Measurements from ENCODE around the gene NPTX1. TPM values are rescaled to one million over a fixed set of nuclear protein-coding genes. Genes with fewer than 3 reads are reported as not detected.

Gene NPTX1
- total and polyA plus RNA-seq, 9 of the 15 experiments (the other 6 are each of a cell fraction or from before 2014, with no cell fraction given): 0.04 TPM; not detected in 8

DNA sequence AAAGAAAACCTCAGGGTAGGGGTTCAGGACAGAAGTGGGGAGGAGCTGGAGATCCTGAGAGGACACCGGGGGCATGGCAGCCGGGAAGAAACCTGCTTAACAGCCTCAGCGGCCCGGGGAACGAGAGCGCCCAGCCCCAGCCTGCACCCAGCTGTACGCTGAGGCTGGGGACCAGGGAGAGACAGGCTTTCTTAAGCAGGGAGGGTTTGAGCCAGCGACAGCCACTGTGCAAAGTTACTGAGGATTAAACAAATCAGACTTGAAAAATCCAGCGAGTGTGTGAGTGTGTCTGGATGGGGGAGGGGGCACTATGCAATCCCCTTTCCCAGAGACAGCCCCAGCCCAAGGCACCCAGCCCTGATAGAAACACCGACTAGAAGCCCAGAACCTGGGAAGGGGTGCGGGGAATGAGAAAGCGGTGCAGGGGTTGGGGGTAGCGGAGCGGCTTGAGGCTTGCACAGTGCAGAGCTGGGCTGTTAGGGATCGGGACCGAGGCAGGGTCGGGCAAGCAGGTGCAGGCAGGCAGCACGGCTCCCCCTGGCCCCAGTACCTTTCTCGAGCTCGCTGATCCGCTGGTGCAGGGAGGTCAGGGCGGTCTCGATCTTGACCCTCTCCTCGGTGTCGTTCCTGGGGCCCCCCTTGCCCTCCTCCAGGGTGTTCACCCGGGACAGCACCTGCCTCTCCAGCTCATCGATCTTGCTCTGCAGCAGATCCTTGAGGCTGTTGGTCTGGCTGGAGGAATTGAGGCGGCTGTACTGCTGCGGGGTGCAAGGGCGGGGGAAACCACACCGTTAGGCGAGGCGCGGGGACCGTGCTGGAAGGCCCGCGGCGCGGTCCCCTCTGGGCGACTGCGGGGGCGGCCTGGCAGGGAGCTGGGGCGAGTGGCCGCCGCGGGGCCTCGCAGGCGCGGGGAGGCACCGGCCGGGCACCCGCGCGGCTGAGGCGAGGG, 1.2 kb downstream of the NPTX1 start:
- H3K27me3 ChIP-seq (ENCODE audit: control insufficient read depth in 2 of 2, insufficient read depth in 2 of 2, low read length in 2 of 2): peaks cover 52 to 97% of the 10 kb centered on the region in 2 experiments; a peak in 4 of 5 replicates
- BruUV-seq (replicated peaks): no TSS peak
- CTCF ChIA-PET (ENCODE audit: low intra/inter-chr PET ratio): interaction anchor here (1.3 kb wide), 1 partner anchor 100 kb away, joined by 9 read pairs; no protein-coding TSS in a partner anchor

GRCh38 chr17:80474231-80474960, 2.0 kb downstream of the NPTX1 start:
- Histone ChIP-seq H3K4me2 (ENCODE audit: insufficient read depth, low read length) (no peak overlapping the region), H2AFZ (ENCODE audit: low read depth, low read length) (no peak overlapping the region), H3K9me1 (ENCODE audit: control insufficient read depth, insufficient read depth, low read length) (no peaks in the 10 kb centered on the region), H3K79me2 (ENCODE audit: control insufficient read depth, insufficient read depth, low read length) (no peaks in the 10 kb centered on the region), H3K27ac (ENCODE audit: extremely low read depth, low read depth, low read length) (no peak overlapping the region), H4K20me1 (replicated peaks; ENCODE audit: control insufficient read depth, insufficient read depth, low read length) (peaks cover 26% of the 10 kb centered on the region), H3K27me3 (ENCODE audit: control insufficient read depth in 2 of 2, insufficient read depth in 2 of 2, low read length in 2 of 2) (peaks cover 59 to 98% of the 10 kb centered on the region in 2 experiments; a peak in 4 of 5 replicates), H3K9ac (ENCODE audit: insufficient read depth in 1 of 2, low read depth in 2 of 2, low read length in 2 of 2) (no peak overlapping the region), H3K9me3 (replicated peaks; ENCODE audit: control insufficient read depth, insufficient read depth, low read depth, low read length) (no peaks in the 10 kb centered on the region), H3K4me3 (no peak overlapping the region), H3K4me1 (replicated peaks in 1 of 2; ENCODE audit: control insufficient read depth in 2 of 2, insufficient read depth in 2 of 2, low read length in 2 of 2) (peaks cover 0 to 42% of the 10 kb centered on the region in 2 experiments; a peak in 2 of 5 replicates), H3K36me3 (ENCODE audit: control insufficient read depth, insufficient read depth, low read length) (no peaks in the 10 kb centered on the region)
- WGBS (ENCODE audit: insufficient coverage, low coverage, missing lambda C conversion rate): 19% methylated on average over 15 of the region's 16 CpGs
- CTCF ChIA-PET (ENCODE audit: low intra/inter-chr PET ratio): interaction anchor here (1.3 kb wide), 1 partner anchor 101 kb away, joined by 9 read pairs; no protein-coding TSS in a partner anchor
- FAIRE-seq: peak; percentile 67
- in situ Hi-C loops (cut with MboI) (no loop called here), intact Hi-C loops (cut with micrococcal nuclease) (no loop called here)
- no TSS peak for BruUV-seq (replicated peaks)
- peak; percentile 40 to 60 (median 47) for DNase-seq (ENCODE audit: extremely low read depth in 1 of 4, low spot score in 3 of 4)
- POLR2A ChIA-PET: interaction anchor here (0.5 kb wide), 1 partner anchor 405 kb away, joined by 3 read pairs; no protein-coding TSS in a partner anchor
- peak; percentile 52 for ATAC-seq
- TF ChIP-seq, protein P1, sequence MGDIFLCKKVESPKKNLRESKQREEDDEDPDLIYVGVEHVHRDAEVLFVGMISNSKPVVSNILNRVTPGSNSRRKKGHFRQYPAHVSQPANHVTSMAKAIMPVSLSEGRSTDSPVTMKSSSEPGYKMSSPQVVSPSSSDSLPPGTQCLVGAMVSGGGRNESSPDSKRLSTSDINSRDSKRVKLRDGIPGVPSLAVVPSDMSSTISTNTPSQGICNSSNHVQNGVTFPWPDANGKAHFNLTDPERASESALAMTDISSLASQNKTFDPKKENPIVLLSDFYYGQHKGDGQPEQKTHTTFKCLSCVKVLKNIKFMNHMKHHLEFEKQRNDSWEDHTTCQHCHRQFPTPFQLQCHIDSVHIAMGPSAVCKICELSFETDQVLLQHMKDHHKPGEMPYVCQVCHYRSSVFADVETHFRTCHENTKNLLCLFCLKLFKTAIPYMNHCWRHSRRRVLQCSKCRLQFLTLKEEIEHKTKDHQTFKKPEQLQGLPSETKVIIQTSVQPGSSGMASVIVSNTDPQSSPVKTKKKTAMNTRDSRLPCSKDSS (IDR thresholded peaks at IDR 0.05; ENCODE audit: low read depth, partially characterized antibody): no peak
- TF ChIP-seq EHMT2 (IDR thresholded peaks at IDR 0.05): no peak
- TF ChIP-seq ARNT (IDR thresholded peaks at IDR 0.05): no peak
- TF ChIP-seq L3MBTL2 (IDR thresholded peaks at IDR 0.05): no peak
- peak; percentile 40; the same call in 1 of the 2 replicates for TF ChIP-seq ESRRA (IDR thresholded peaks at IDR 0.05; ENCODE audit: borderline replicate concordance, low read depth)
- TF ChIP-seq ZC3H8 (IDR thresholded peaks at IDR 0.05): no peak
- TF ChIP-seq, protein P2, sequence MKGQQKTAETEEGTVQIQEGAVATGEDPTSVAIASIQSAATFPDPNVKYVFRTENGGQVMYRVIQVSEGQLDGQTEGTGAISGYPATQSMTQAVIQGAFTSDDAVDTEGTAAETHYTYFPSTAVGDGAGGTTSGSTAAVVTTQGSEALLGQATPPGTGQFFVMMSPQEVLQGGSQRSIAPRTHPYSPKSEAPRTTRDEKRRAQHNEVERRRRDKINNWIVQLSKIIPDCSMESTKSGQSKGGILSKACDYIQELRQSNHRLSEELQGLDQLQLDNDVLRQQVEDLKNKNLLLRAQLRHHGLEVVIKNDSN (CRISPR knock-in tag; IDR thresholded peaks at IDR 0.05): peak; percentile 86
- TF ChIP-seq ATF1 (CRISPR knock-in tag; IDR thresholded peaks at IDR 0.05): no peak
- no peak for TF ChIP-seq ATF1 (tag; IDR thresholded peaks at IDR 0.05)

More for the DNA sequence above, 1.2 kb downstream of the NPTX1 start:
- POLR2A ChIA-PET: interaction anchor here (0.5 to 0.8 kb wide), 2 partner anchors 10 to 596 kb away, joined by 3 read pairs; no protein-coding TSS in a partner anchor
- DNase-seq (ENCODE audit: extremely low read depth in 1 of 4, low spot score in 3 of 4) (no peak), ATAC-seq (no peak), FAIRE-seq (no peak)
- 27% methylated on average over 28 of the region's 55 CpGs for WGBS (ENCODE audit: insufficient coverage, low coverage, missing lambda C conversion rate)
- H3K4me3 ChIP-seq: no peak overlapping the region
- no peaks in the 10 kb centered on the region for H3K9me1 ChIP-seq (ENCODE audit: control insufficient read depth, insufficient read depth, low read length)
- peaks cover 26% of the 10 kb centered on the region for H4K20me1 ChIP-seq (replicated peaks; ENCODE audit: control insufficient read depth, insufficient read depth, low read length)
- TF ChIP-seq ZNF316 (IDR thresholded peaks at IDR 0.05): no peak
- no peak overlapping the region for H2AFZ ChIP-seq (ENCODE audit: low read depth, low read length)
- H3K4me1 ChIP-seq (replicated peaks in 1 of 2; ENCODE audit: control insufficient read depth in 2 of 2, insufficient read depth in 2 of 2, low read length in 2 of 2): peaks cover 0 to 42% of the 10 kb centered on the region in 2 experiments; a peak in 2 of 5 replicates
- no peaks in the 10 kb centered on the region for H3K9me3 ChIP-seq (replicated peaks; ENCODE audit: control insufficient read depth, insufficient read depth, low read depth, low read length)
- no peak overlapping the region for H3K4me2 ChIP-seq (ENCODE audit: insufficient read depth, low read length)
- no peaks in the 10 kb centered on the region for H3K79me2 ChIP-seq (ENCODE audit: control insufficient read depth, insufficient read depth, low read length)
- no peak overlapping the region for H3K27ac ChIP-seq (ENCODE audit: extremely low read depth, low read depth, low read length)
- H3K9ac ChIP-seq (ENCODE audit: insufficient read depth in 1 of 2, low read depth in 2 of 2, low read length in 2 of 2): no peak overlapping the region; a peak in 1 of 4 replicates
- in situ Hi-C loops (cut with MboI) (no loop called here), intact Hi-C loops (cut with micrococcal nuclease) (no loop called here)
- H3K36me3 ChIP-seq (ENCODE audit: control insufficient read depth, insufficient read depth, low read length): no peaks in the 10 kb centered on the region
